CD4-positive, alpha-beta T cell treated with Interferon alpha-2 for 1 hour (primary cell): ENCODE results near the gene COL25A1.

ENCODE experiments used
- DNase-seq, 2 donors: peaks; one replicate each; pipeline ENCODE4 v3.0.0-alpha.2; 2020 to 2022

COL25A1 gene

GRCh38 chr4:109302361-109303139 is at the start of gene COL25A1:
TSS of gene COL25A1 (minus strand) at chr4:109302658.
- DNase-seq: peak in 1 of 2 donors; percentile 36

DNA sequence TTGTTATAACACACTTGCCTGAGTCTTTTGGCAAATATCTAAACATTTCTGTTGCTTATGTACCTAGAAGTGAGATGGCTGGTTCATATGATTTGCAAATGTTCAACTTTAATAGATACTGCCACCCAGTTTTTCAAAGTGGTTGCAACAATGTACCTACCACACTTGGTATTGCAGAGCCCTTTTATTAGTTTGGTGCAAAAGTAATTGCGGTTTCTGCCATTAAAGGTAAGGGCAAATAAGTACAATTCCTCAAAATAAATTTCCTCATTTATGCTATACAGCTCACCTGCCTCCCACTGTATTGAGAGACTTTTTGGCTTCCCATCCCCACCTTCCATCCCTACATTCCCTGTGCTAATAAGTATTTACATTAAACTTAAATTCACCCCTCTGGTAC is 47.7 kb upstream of the COL25A1 start:
- DNase-seq: no peak

DNA sequence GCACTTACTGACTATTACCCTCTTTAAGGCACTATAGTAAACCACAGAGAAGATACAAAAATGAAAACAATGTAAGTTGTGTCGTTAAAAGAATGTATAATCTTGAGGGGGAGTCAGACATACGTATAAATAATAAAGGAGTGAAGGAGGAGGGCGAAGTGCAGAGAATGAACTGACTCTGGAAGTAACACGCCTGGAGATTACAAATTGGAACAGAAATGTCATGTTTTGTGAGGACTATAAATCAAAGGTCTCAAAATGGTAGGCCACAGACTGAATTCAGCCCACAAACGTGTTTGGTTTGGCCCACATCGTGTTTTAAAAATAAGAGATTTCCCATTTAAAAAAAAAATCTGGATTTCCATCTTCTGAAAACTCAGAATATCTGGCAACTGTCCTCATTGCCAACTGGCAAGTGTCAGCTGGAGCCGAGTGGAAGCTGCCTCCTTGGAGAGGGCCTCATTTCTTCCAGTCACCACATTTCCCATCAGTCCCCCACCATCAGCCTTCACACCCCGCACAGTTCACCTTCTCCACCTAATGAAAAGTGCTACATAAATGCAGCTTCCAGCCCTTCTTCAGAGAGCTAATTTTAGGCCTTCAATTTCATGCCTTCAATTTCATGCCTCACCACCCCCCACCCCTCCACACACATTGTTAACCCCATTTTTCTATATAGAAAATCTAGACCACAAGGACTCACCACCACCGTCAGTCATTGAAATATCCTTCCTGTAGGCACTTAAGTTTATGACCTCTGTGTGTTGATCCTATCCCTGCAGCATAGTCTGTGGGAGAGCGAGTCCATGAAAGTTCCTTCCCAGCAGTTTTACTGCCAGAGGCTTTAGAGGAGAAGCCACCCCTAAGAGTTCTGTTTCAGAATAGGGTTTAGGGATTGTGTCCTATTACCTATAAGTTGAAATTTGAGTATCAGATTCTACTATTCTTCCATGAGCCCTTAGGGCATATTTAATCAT is 32.0 kb upstream of the COL25A1 start:
- no peak for DNase-seq

- no peak for DNase-seq
These were observed 30.5 kb upstream of the COL25A1 start for GRCh38 chr4:109332926-109333464.

GRCh38 chr4:109327641-109328040 is 25.2 kb upstream of the COL25A1 start:
- no peak for DNase-seq

DNA sequence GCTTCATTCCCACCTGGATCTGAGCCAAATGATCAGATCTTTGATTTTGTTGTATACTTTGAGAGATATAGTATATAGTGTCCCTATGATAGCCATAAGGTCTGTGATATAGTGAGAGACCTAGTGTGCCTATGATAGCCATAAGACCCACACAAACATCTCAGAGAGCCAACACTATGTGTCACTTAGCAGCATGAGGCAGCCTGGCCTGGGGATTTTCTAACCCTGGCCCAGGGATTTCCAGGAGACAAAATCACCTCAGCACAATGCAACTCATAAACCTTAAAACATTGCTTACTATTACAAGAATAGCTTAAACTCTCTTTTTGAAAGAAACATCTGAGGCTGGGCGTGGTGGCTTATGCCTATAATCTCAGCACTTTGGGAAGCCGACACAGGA is 23.2 kb upstream of the COL25A1 start:
- DNase-seq: no peak

DNA sequence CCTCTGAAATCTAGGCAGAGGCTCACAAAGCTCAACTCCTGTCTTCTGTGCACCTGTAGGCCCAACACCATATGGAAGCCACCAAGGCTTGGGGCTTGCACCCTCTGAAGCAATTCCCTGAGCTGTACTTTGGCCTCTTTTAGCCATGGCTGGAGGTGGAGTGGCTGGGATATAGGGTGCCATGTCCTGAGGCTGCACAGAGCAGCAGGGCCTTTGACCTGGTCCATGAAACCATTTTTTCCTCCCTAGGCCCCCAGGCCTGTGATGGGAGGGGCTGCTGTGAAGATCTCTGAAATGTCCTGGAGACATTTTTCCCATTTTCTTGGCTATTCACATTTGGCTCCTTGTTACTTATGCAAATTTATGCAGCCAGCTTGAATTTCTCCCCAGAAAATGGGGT is 20.9 kb upstream of the COL25A1 start:
- DNase-seq: no peak

- no peak for DNase-seq
These were observed 18.8 kb upstream of the COL25A1 start for GRCh38 chr4:109321232-109321631.

- no peak for DNase-seq
These were observed 17.2 kb upstream of the COL25A1 start for GRCh38 chr4:109319684-109320083.

GRCh38 chr4:109319156-109319555 is 16.7 kb upstream of the COL25A1 start:
- DNase-seq: no peak

GRCh38 chr4:109315818-109316217 is 13.4 kb upstream of the COL25A1 start:
- DNase-seq: no peak

DNA sequence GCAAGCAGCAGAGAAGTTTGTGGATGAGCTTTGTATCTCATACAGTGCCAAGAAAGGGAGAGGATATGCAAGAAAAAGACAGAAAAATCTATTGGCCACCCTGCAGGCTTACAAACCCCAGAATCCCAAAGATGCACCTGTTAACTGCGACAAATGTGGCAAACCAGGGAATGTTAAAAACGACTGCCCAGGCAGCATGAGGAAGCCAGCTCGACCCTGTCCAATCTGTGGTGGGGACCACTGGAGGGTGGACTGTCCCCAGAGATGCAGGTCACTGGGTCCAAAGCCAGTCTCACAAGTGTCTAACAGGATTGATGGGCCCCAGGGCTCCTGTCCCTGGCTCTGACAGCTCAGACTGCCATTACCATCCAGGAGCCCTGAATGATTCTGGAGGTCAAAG is 12.9 kb upstream of the COL25A1 start:
- DNase-seq: no peak

DNA sequence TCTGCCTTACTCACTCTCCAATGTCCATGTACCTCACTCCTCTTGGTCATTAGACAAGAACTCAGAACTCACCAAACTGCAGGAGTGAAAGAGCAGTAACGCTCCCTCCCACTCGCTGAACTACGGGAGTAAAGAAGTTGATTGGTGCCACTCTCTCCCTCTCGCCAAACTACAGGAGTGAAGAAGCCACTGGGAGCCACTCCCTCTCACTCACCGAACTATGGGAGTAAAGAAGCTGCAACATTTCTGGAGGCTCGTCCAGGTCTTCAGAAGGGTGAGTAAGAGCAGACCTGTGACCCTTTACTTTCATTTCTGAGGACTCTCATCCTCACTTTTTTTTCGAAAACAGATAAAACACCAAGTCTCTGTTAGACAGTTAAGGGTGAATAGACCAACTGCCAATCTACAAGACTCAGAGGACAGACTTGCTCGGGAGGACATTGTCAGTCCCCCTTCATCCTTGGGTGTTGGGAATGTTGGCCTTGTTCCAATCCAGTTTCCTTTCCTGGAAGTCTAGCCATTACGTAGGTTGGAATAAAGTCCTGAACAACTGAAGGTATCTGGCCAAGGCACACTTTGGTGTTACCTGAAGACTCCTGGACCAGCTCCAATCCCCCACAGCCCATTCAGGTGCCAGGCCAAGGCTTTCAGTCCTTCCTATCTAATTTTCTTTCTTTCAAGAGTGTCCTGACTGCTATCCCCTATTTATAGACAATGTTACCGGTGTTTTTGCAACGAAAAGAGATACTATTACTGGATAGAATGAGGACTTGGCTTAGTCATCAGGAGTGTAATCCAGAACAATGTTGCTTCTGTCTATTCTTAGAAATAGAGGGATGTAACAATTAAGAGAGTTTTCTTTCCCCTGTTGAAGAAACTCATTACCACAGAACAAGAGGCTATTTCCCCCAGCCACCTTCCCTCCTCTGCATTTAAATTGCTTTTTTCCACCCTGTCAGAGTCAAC is 11.0 kb upstream of the COL25A1 start:
- DNase-seq: no peak

DNA sequence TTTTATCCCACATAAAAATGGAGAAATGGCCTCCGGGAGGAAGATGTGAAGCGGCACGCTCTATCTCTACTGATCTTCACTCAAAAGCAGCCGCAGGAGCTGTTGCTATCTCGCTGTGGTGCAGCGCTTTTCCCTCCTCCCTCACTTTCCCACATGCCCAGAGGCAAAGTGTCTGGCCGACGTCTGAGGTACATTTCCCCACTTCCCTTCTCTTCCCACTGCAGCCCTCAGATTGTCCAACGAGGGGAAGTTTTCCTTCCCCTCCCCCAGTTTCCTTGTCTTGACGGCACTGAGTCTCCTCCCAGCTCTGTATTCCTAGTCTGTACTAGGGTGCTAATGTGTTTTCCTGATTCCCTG is 660 bp upstream of the COL25A1 start:
- DNase-seq: no peak

GRCh38 chr4:109301651-109302360 is 652 bp downstream of the COL25A1 start:
- no peak for DNase-seq

DNA sequence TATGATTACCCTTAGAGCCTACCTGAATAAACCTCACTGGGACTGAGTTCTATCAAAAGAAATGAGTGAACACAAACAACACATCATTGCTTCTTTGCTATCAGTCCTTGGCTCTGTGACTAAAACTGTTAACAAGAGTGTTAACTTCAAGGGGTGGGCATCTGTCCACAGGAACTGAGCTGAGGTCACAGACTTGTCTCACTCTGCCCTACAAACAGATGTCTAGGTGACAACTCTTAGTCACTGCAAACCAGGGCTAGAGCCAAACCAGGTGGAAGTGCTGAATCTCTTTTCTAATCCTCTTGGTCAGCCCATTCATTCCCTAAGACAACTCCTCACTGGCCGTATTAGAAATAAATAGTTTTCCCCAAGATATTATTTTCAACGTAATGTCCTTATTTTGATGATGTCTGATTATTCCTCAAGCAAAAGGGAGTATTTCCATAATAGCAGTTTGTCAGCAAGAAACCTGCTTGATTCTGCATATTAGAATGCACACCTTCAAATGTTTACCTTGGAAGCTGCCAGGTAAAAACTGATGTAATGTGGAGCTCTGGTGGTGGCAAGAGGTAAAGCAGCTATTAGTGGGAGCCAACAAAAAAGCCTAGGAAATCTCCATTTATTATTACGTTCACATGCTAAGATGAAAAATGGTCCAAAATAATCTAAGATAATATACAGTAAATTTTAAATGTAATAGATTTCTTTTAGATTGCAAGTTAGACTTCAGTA is 4.0 kb downstream of the COL25A1 start:
- DNase-seq: no peak

DNA sequence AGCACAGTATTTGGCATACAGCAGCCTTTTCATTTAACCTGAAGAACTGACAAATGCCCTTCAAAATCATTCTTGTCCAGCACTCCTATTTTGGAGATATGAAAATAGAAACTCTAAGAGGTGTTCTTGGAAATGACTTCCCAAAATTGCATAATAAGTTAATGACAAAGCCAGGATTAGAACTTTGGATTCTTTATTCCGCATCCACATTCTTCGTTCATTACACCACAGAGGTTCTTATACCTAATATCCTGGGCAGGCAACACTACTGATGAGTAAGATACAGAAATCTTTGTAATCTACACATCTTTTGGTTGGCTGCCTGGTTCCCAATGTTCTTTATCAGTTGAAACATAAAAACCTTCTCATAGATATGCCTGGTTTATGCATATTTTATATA is 5.9 kb downstream of the COL25A1 start:
- no peak for DNase-seq

DNA sequence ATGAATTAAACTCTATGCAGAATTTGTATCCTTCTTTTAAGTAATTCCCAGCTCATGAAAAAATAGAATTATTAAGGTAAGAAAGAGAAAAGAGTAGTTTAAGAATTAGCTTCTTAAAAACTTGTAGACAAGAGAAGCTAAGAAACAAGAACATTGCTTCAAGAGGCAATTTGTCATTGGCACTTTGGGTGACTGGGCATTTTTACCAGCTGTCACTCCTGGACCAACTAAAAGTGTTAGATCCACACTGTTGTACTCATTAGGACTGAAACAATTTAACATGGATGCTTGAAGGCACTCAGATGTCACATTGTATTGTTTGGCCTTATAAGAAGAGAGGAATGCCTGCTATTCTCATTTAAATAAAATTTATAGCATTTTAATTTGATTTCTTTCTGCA is 7.4 kb downstream of the COL25A1 start:
- no peak for DNase-seq

DNA sequence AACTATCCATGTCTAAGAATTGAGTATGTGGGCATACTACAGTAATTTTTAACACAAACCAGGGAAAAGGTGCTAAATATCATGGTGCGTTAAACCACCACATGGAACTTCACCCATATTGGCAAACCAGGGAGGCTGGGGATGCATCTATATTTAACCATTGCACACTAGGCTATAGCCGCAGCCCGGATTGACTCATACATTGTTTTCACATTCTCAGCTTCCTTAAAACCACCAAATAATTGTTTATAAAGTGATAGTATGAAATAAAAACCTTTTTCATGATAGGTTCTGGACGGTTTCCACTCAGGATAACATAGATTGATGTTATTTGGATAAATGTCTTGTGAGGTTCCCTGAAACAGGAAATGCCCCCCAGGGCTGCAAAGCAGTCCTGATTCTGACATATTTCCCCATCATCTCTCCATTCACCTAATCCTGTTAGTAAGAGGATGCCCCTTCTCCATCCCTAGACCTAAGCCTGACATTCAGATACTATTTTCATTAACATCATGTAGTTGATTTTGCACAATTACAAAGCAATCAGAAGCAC is 7.9 kb downstream of the COL25A1 start:
- DNase-seq: no peak

DNA sequence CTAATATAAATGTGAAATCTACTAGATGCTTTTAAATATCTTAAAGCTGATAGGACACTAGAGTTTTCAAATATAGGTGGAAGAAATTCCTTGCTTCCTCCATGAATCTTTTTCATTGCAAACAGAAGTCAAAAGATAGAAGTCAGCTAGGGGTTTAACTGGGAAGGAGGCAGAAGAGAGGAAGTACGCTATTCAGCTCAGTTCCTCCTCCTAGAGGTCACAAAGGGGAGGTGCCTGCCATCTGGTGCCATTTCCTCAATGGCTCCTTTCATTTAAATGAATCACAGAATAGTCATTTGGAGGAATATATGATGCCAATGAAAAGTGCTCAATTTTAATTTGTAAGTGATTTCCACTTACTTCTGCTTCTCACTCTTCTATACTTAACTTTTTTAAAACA is 8.5 kb downstream of the COL25A1 start:
- peak in 1 of 2 donors; percentile 12 for DNase-seq

DNA sequence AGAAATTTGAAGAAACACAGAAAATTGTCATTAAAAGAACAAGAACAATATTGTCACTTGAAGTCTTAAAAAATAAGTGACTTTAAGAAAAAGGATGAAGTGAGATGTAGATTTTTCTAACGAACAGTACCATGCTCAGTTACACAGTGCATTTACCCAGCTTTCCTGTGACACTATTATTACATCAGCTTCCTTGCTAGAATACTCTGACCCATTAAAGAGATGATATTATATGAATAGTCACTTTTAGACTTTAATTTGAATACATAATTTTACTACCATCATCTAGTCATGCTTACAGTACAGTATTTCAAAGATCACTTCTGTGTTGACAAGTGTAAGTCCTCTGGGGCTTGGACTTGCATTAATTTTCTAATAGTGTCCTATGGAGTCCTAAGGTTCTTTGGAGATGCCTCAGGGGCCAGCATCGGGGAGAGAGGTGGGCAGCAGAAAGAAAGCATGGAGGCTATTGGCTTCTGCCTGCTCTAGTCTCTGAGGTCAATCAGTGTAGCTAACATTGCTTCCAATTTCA is 10.7 kb downstream of the COL25A1 start:
- no peak for DNase-seq
